OCI-LY7 (cell line): ENCODE results near the gene FBLN2. TPM values are rescaled to one million over a fixed set of nuclear protein-coding genes. Genes with fewer than 3 reads are reported as not detected.

ENCODE experiments used
- BruUV-seq: library from RNA; stranded (reverse); fragments of 400-500 nt; replicated peaks from 2 replicates; lab custom pipeline; 2021; lab: Mats Ljungman, UMichigan
- CTCF ChIA-PET: fragments of 300-600 bp; sonication (Branson Sonifier 250); formaldehyde crosslinking; loops from one replicate; lab custom pipeline; 2022; ENCODE audit warnings: antibody characterized with exemption; ENCODE audit not compliant: unreplicated experiment; lab: Charles Lee
- POLR2A ChIA-PET: fragments of 300-600 bp; sonication (Branson Sonifier 250); formaldehyde crosslinking; loops from one replicate; lab custom pipeline; 2022; ENCODE audit warnings: antibody characterized with exemption; lab: Charles Lee
- DNase-seq: peaks from one replicate; pipeline ENCODE4 v3.0.0-alpha.2; 2015; ENCODE audit warnings: low spot score
- H2AFZ ChIP-seq: fragments of 200-600 bp; sonication (generic), shearing (Covaris generic); 2 replicates; pipeline ENCODE4 v1.6.1; 2014; ENCODE audit warnings: mild to moderate bottlenecking, antibody characterized with exemption, low read length, moderate library complexity
- H3K27ac ChIP-seq: fragments of 200-600 bp; sonication (generic); 2 replicates; pipeline ENCODE4 v1.5.1; 2014; ENCODE audit warnings: mixed run types, low read depth, mild to moderate bottlenecking, moderate library complexity, low read length, inconsistent platforms; ENCODE audit not compliant: poor library complexity, severe bottlenecking
- H3K36me3 ChIP-seq: fragments of 200-600 bp; sonication (generic); 2 replicates; pipeline ENCODE4 v1.6.1; 2014; ENCODE audit warnings: mild to moderate bottlenecking, antibody characterized with exemption, low read length, moderate library complexity, mixed read lengths; ENCODE audit not compliant: insufficient read depth
- H3K4me1 ChIP-seq: fragments of 200-600 bp; sonication (generic); 2 replicates; pipeline ENCODE4 v1.5.1; 2014; ENCODE audit warnings: mild to moderate bottlenecking, low read length; ENCODE audit not compliant: insufficient read depth, poor library complexity, severe bottlenecking
- H3K4me2 ChIP-seq: fragments of 200-600 bp; sonication (generic); 2 replicates; pipeline ENCODE4 v1.6.1; 2014; ENCODE audit warnings: mild to moderate bottlenecking, low read length
- H3K4me3 ChIP-seq: fragments of 200-600 bp; sonication (generic); 2 replicates; pipeline ENCODE4 v1.5.1; 2014; ENCODE audit warnings: mild to moderate bottlenecking, low read depth, low read length; ENCODE audit not compliant: poor library complexity, severe bottlenecking
- H3K79me2 ChIP-seq: fragments of 200-600 bp; sonication (generic); 2 replicates; pipeline ENCODE4 v1.6.1; 2016; ENCODE audit warnings: low read depth, mild to moderate bottlenecking, low read length, moderate library complexity, mixed read lengths; ENCODE audit not compliant: insufficient read depth
- H3K9me2 ChIP-seq: fragments of 200-600 bp; sonication (generic); 2 replicates; pipeline ENCODE4 v1.6.1; 2016; ENCODE audit warnings: mild to moderate bottlenecking, low read length, mixed read lengths; ENCODE audit not compliant: insufficient read depth
- H3K9me3 ChIP-seq: fragments of 200-600 bp; sonication (generic); 2 replicates; pipeline ENCODE4 v1.6.1; 2014; ENCODE audit warnings: mild to moderate bottlenecking, mixed run types, low read length, mixed read lengths
- H4K20me1 ChIP-seq: fragments of 200-600 bp; sonication (generic); 2 replicates; pipeline ENCODE4 v1.6.1; 2014; ENCODE audit warnings: mild to moderate bottlenecking, antibody characterized with exemption, low read length, moderate library complexity, mixed read lengths; ENCODE audit not compliant: insufficient read depth
- CTCF ChIP-seq: fragments of 200-600 bp; sonication (generic); conservative IDR thresholded peaks from 2 replicates; pipeline ENCODE4 v1.5.1; 2014; ENCODE audit warnings: mild to moderate bottlenecking, antibody characterized with exemption, low read length, moderate library complexity, mixed read lengths
- EZH2phosphoT487 ChIP-seq: fragments of 200-600 bp; sonication (generic); IDR thresholded peaks from 2 replicates; pipeline ENCODE4 v1.6.1; 2018; ENCODE audit warnings: low read depth, borderline replicate concordance, mild to moderate bottlenecking, mixed run types, antibody characterized with exemption, low read length, moderate library complexity, mixed read lengths
- intact Hi-C: fragments of 100-400 bp; cut with micrococcal nuclease; formaldehyde crosslinking; loops from one replicate; pipeline ENCODE4 v1.10.0; 2022; ENCODE audit not compliant: unreplicated experiment
- total RNA-seq, 2 experiments: library from RNA; depleted of rRNA in 1 of 2; stranded (reverse); fragments of >200 nt in 1 of 2; shearing (Covaris generic) in 1 of 2; gene quantifications; 2 replicates each; pipeline ENCODE4 v1.2.3, GENCODE V29; 2014 to 2022

The FBLN2 gene
- total RNA-seq, 2 experiments from 2014 or later: not detected

GRCh38 chr3:13509816-13510192, 39.1 kb upstream of the FBLN2 start:
- Histone ChIP-seq H3K9me2 (no peaks in the 10 kb centered on the region), H3K36me3 (no peaks in the 10 kb centered on the region), H4K20me1 (no peaks in the 10 kb centered on the region), H2AFZ (no peak overlapping the region), H3K4me1 (no peaks in the 10 kb centered on the region), H3K27ac (no peak overlapping the region), H3K79me2 (no peaks in the 10 kb centered on the region), H3K4me3 (no peak overlapping the region), H3K9me3 (no peaks in the 10 kb centered on the region), H3K4me2 (no peak overlapping the region)
- TF ChIP-seq CTCF: no peak
- TF ChIP-seq EZH2phosphoT487: no peak
- POLR2A ChIA-PET: interaction anchor here (0.6 kb wide), 1 partner anchor 970 kb away, joined by 3 read pairs; no protein-coding TSS in a partner anchor
- CTCF ChIA-PET: no interaction called here
- BruUV-seq: no TSS peak
- intact Hi-C loops: no loop called here
- DNase-seq: no peak

- H3K79me2 ChIP-seq: no peaks in the 10 kb centered on the region
- TF ChIP-seq EZH2phosphoT487: no peak
- H4K20me1 ChIP-seq: no peaks in the 10 kb centered on the region
- H2AFZ ChIP-seq: no peak overlapping the region
- H3K9me3 ChIP-seq: no peaks in the 10 kb centered on the region
- CTCF ChIA-PET: no interaction called here
- H3K27ac ChIP-seq: no peak overlapping the region
- H3K9me2 ChIP-seq: no peaks in the 10 kb centered on the region
- H3K36me3 ChIP-seq: no peaks in the 10 kb centered on the region
- no TSS peak for BruUV-seq
- H3K4me1 ChIP-seq: no peaks in the 10 kb centered on the region
- no peak for DNase-seq
- H3K4me2 ChIP-seq: no peak overlapping the region
- intact Hi-C loops: no loop called here
- POLR2A ChIA-PET: no interaction called here
- no peak overlapping the region for H3K4me3 ChIP-seq
Measured at GRCh38 chr3:13512451-13512850, 36.5 kb upstream of the FBLN2 start.

GRCh38 chr3:13513051-13513912, 35.6 kb upstream of the FBLN2 start:
- ChIA-PET CTCF (no interaction called here), POLR2A (interaction anchor here (0.6 kb wide), 1 partner anchor 748 kb away, joined by 3 read pairs; no protein-coding TSS in a partner anchor)
- Histone ChIP-seq H4K20me1 (no peaks in the 10 kb centered on the region), H3K79me2 (no peaks in the 10 kb centered on the region), H2AFZ (no peak overlapping the region), H3K9me2 (no peaks in the 10 kb centered on the region), H3K4me1 (no peaks in the 10 kb centered on the region), H3K9me3 (no peaks in the 10 kb centered on the region), H3K4me2 (no peak overlapping the region), H3K36me3 (no peaks in the 10 kb centered on the region), H3K4me3 (no peak overlapping the region), H3K27ac (no peak overlapping the region)
- no TSS peak for BruUV-seq
- no peak for TF ChIP-seq EZH2phosphoT487
- no peak for DNase-seq
- intact Hi-C loops: no loop called here
